HEK293 (cell line): ENCODE data around the gene GALNT16.
A peak's percentile ranks its signal among the peaks of the same experiment; 100 is the strongest.

Experiments used
- GLIS2 ChIP-seq: fragments of 450-650 bp; formaldehyde crosslinking; IDR thresholded peaks from 2 replicates; pipeline ENCODE4 v1.5.1; 2016; ENCODE audit warnings: missing biosample characterization, missing genetic modification characterization
- HOXA7 ChIP-seq: sonication (generic); formaldehyde crosslinking; IDR thresholded peaks from 2 replicates; pipeline ENCODE4 v1.8.1; 2022; ENCODE audit warnings: missing genetic modification reagents, borderline replicate concordance
- HOXD13 ChIP-seq: sonication (generic); formaldehyde crosslinking; IDR thresholded peaks from 2 replicates; pipeline ENCODE4 v1.8.0; 2022; ENCODE audit warnings: missing genetic modification reagents, borderline replicate concordance
- IKZF3 ChIP-seq: fragments of 450-650 bp; IDR thresholded peaks from 2 replicates; pipeline ENCODE4 v1.5.0; 2018; ENCODE audit warnings: missing biosample characterization, mild to moderate bottlenecking, missing genetic modification characterization, moderate library complexity
- SP7 ChIP-seq: fragments of 450-650 bp; formaldehyde crosslinking; IDR thresholded peaks from 2 replicates; pipeline ENCODE4 v1.5.1; 2016; ENCODE audit warnings: missing biosample characterization, missing genetic modification characterization
- WT1 ChIP-seq: fragments of 450-650 bp; formaldehyde crosslinking; IDR thresholded peaks from 2 replicates; pipeline ENCODE4 v1.5.1; 2016; ENCODE audit warnings: missing biosample characterization, missing genetic modification characterization
- ZEB2 ChIP-seq: fragments of 450-650 bp; formaldehyde crosslinking; IDR thresholded peaks from 2 replicates; pipeline ENCODE4 v1.5.1; 2016; ENCODE audit warnings: missing biosample characterization, missing genetic modification characterization
- ZFP69B ChIP-seq: fragments of 450-650 bp; formaldehyde crosslinking; IDR thresholded peaks from 2 replicates; pipeline ENCODE4 v1.5.1; 2016; ENCODE audit warnings: missing biosample characterization, missing genetic modification characterization
- ZNF16 ChIP-seq: fragments of 450-650 bp; formaldehyde crosslinking; IDR thresholded peaks from 2 replicates; pipeline ENCODE4 v1.5.1; 2016; ENCODE audit warnings: low read depth, missing biosample characterization, missing genetic modification characterization
- ZNF223 ChIP-seq: fragments of 450-650 bp; formaldehyde crosslinking; IDR thresholded peaks from 2 replicates; pipeline ENCODE4 v1.5.1; 2016; ENCODE audit warnings: missing biosample characterization, missing genetic modification characterization
- ZNF239 ChIP-seq: fragments of 450-650 bp; formaldehyde crosslinking; IDR thresholded peaks from 2 replicates; pipeline ENCODE4 v1.5.1; 2016; ENCODE audit warnings: missing biosample characterization, missing genetic modification characterization
- ZNF341 ChIP-seq: fragments of 450-650 bp; formaldehyde crosslinking; IDR thresholded peaks from 2 replicates; pipeline ENCODE4; 2016; ENCODE audit warnings: low read depth, missing biosample characterization, missing genetic modification characterization
- ZNF391 ChIP-seq: fragments of 450-650 bp; formaldehyde crosslinking; IDR thresholded peaks from 2 replicates; pipeline ENCODE4 v1.5.1; 2016; ENCODE audit warnings: low read depth, missing biosample characterization, missing genetic modification characterization, borderline replicate concordance
- ZNF549 ChIP-seq: fragments of 450-650 bp; IDR thresholded peaks from 2 replicates; pipeline ENCODE4 v1.5.1; 2018; ENCODE audit warnings: missing biosample characterization, missing genetic modification characterization, mild to moderate bottlenecking, inconsistent platforms, moderate library complexity
- ZNF626 ChIP-seq: fragments of 450-650 bp; sonication (Bioruptor Pico); formaldehyde crosslinking; IDR thresholded peaks from 2 replicates; pipeline ENCODE4 v1.5.1; 2018; ENCODE audit warnings: missing biosample characterization, missing genetic modification characterization, inconsistent platforms
- ZNF660 ChIP-seq: fragments of 450-650 bp; IDR thresholded peaks from 2 replicates; pipeline ENCODE4 v1.5.1; 2018; ENCODE audit warnings: missing biosample characterization, mild to moderate bottlenecking, missing genetic modification characterization
- ZNF677 ChIP-seq: fragments of 450-650 bp; IDR thresholded peaks from 2 replicates; pipeline ENCODE4 v1.5.0; 2018; ENCODE audit warnings: missing biosample characterization, mild to moderate bottlenecking, missing genetic modification characterization, moderate library complexity
- ZNF785 ChIP-seq: fragments of 450-650 bp; formaldehyde crosslinking; IDR thresholded peaks from 2 replicates; pipeline ENCODE4 v1.5.1; 2016; ENCODE audit warnings: missing biosample characterization, missing genetic modification characterization
- ZNF830 ChIP-seq: fragments of 450-650 bp; IDR thresholded peaks from 2 replicates; pipeline ENCODE4 v1.5.0; 2018; ENCODE audit warnings: missing biosample characterization, missing genetic modification characterization, low read depth, mild to moderate bottlenecking, moderate library complexity
- ZSCAN16 ChIP-seq: fragments of 450-650 bp; formaldehyde crosslinking; IDR thresholded peaks from 2 replicates; pipeline ENCODE4 v1.5.1; 2016; ENCODE audit warnings: missing biosample characterization, missing genetic modification characterization
- ZSCAN23 ChIP-seq: fragments of 450-650 bp; formaldehyde crosslinking; IDR thresholded peaks from 2 replicates; pipeline ENCODE4 v1.5.1; 2016; ENCODE audit warnings: missing biosample characterization, missing genetic modification characterization
- TF ChIP-seq, protein P1 (sequence below): fragments of 450-650 bp; formaldehyde crosslinking; IDR thresholded peaks from 2 replicates; pipeline ENCODE4 v1.5.1; 2016; ENCODE audit warnings: missing biosample characterization, missing genetic modification characterization
- TF ChIP-seq, protein P2 (sequence below): fragments of 450-650 bp; formaldehyde crosslinking; IDR thresholded peaks from 2 replicates; pipeline ENCODE4 v1.5.1; 2016; ENCODE audit warnings: missing biosample characterization, missing genetic modification characterization
- TF ChIP-seq, protein P3 (sequence below): fragments of 450-650 bp; formaldehyde crosslinking; IDR thresholded peaks from 2 replicates; pipeline ENCODE4 v1.5.1; 2016; ENCODE audit warnings: missing biosample characterization, missing genetic modification characterization
- TF ChIP-seq, protein P4 (sequence below): fragments of 450-650 bp; formaldehyde crosslinking; IDR thresholded peaks from 2 replicates; pipeline ENCODE4 v1.5.1; 2016; ENCODE audit warnings: missing biosample characterization, missing genetic modification characterization
- TF ChIP-seq, protein P5 (sequence below): fragments of 450-650 bp; formaldehyde crosslinking; IDR thresholded peaks from 2 replicates; pipeline ENCODE4 v1.5.1; 2016; ENCODE audit warnings: missing biosample characterization, missing genetic modification characterization
- TF ChIP-seq, protein P6 (sequence below): fragments of 450-650 bp; formaldehyde crosslinking; IDR thresholded peaks from 2 replicates; pipeline ENCODE4 v1.5.1; 2017; ENCODE audit warnings: missing biosample characterization, missing genetic modification characterization

GALNT16 gene

DNA sequence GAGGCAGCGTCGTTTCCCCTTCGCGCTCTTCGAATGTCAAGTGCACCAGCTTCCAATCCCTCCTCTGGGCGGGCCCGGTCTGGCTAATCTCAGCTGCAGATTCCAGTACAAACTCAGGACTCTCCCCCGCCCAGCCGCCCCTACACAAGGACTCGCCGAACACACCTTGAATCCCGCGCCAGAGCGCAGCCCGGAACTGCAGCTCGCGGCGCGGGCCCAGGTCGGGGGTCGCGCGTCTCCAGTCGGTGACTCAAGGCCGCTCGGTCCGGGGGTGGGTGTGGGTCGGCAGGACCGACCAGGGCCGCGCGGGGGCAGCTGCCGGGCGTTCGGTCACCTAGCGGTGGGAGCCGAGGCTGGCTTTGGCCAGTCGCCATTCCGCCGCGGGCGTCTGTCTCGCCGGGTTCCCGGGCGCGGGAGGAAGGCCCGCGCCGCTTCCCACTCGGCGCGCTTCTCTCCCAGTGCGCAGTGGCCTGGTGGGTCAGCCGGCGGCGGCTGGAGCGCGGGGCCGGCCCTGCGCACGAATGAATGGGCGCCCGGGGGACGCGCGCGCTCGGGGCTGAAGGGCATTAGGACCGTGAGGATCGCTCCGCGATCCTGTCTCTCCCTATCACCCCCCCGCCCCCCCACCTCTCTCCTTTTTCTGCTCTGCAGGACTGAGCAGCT lies at the start of gene GALNT16 (continued):
- TF ChIP-seq, protein P1, sequence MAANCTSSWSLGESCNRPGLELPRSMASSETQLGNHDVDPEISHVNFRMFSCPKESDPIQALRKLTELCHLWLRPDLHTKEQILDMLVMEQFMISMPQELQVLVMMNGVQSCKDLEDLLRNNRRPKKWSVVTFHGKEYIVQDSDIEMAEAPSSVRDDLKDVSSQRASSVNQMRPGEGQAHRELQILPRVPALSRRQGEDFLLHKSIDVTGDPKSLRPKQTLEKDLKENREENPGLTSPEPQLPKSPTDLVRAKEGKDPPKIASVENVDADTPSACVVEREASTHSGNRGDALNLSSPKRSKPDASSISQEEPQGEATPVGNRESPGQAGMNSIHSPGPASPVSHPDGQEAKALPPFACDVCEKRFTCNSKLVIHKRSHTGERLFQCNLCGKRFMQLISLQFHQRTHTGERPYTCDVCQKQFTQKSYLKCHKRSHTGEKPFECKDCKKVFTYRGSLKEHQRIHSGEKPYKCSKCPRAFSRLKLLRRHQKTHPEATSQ (tag by site-specific recombination): no peak
- TF ChIP-seq ZEB2 (peak; percentile 11; the same call in 1 of the 2 replicates), ZNF549 (tag by site-specific recombination) (no peak), ZNF660 (tag by site-specific recombination) (no peak), ZSCAN16 (tag by site-specific recombination) (no peak), IKZF3 (tag by site-specific recombination) (no peak), ZNF830 (no peak), ZNF16 (tag by site-specific recombination) (no peak), WT1 (no peak), ZNF677 (no peak), GLIS2 (tag by site-specific recombination) (no peak), ZNF785 (tag by site-specific recombination) (no peak), ZNF391 (tag by site-specific recombination) (no peak), ZSCAN23 (no peak), ZFP69B (no peak), ZNF239 (tag by site-specific recombination) (no peak), ZNF341 (no peak; the same call in 1 of the 2 replicates), ZNF223 (tag by site-specific recombination) (no peak), HOXD13 (no peak), HOXA7 (no peak), SP7 (tag by site-specific recombination) (no peak), ZNF626 (tag by site-specific recombination) (no peak)
- TF ChIP-seq, protein P2, sequence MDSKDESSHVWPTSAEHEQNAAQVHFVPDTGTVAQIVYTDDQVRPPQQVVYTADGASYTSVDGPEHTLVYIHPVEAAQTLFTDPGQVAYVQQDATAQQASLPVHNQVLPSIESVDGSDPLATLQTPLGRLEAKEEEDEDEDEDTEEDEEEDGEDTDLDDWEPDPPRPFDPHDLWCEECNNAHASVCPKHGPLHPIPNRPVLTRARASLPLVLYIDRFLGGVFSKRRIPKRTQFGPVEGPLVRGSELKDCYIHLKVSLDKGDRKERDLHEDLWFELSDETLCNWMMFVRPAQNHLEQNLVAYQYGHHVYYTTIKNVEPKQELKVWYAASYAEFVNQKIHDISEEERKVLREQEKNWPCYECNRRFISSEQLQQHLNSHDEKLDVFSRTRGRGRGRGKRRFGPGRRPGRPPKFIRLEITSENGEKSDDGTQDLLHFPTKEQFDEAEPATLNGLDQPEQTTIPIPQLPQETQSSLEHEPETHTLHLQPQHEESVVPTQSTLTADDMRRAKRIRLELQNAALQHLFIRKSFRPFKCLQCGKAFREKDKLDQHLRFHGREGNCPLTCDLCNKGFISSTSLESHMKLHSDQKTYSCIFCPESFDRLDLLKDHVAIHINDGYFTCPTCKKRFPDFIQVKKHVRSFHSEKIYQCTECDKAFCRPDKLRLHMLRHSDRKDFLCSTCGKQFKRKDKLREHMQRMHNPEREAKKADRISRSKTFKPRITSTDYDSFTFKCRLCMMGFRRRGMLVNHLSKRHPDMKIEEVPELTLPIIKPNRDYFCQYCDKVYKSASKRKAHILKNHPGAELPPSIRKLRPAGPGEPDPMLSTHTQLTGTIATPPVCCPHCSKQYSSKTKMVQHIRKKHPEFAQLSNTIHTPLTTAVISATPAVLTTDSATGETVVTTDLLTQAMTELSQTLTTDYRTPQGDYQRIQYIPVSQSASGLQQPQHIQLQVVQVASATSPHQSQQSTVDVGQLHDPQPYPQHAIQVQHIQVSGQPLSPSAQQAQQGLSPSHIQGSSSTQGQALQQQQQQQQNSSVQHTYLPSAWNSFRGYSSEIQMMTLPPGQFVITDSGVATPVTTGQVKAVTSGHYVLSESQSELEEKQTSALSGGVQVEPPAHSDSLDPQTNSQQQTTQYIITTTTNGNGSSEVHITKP: peak; percentile 51; the same call in 1 of the 2 replicates
- TF ChIP-seq, protein P3, sequence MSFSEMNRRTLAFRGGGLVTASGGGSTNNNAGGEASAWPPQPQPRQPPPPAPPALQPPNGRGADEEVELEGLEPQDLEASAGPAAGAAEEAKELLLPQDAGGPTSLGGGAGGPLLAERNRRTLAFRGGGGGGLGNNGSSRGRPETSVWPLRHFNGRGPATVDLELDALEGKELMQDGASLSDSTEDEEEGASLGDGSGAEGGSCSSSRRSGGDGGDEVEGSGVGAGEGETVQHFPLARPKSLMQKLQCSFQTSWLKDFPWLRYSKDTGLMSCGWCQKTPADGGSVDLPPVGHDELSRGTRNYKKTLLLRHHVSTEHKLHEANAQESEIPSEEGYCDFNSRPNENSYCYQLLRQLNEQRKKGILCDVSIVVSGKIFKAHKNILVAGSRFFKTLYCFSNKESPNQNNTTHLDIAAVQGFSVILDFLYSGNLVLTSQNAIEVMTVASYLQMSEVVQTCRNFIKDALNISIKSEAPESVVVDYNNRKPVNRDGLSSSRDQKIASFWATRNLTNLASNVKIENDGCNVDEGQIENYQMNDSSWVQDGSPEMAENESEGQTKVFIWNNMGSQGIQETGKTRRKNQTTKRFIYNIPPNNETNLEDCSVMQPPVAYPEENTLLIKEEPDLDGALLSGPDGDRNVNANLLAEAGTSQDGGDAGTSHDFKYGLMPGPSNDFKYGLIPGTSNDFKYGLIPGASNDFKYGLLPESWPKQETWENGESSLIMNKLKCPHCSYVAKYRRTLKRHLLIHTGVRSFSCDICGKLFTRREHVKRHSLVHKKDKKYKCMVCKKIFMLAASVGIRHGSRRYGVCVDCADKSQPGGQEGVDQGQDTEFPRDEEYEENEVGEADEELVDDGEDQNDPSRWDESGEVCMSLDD (tag by site-specific recombination): no peak
- TF ChIP-seq, protein P4, sequence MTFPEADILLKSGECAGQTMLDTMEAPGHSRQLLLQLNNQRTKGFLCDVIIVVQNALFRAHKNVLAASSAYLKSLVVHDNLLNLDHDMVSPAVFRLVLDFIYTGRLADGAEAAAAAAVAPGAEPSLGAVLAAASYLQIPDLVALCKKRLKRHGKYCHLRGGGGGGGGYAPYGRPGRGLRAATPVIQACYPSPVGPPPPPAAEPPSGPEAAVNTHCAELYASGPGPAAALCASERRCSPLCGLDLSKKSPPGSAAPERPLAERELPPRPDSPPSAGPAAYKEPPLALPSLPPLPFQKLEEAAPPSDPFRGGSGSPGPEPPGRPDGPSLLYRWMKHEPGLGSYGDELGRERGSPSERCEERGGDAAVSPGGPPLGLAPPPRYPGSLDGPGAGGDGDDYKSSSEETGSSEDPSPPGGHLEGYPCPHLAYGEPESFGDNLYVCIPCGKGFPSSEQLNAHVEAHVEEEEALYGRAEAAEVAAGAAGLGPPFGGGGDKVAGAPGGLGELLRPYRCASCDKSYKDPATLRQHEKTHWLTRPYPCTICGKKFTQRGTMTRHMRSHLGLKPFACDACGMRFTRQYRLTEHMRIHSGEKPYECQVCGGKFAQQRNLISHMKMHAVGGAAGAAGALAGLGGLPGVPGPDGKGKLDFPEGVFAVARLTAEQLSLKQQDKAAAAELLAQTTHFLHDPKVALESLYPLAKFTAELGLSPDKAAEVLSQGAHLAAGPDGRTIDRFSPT: no peak
- TF ChIP-seq, protein P5, sequence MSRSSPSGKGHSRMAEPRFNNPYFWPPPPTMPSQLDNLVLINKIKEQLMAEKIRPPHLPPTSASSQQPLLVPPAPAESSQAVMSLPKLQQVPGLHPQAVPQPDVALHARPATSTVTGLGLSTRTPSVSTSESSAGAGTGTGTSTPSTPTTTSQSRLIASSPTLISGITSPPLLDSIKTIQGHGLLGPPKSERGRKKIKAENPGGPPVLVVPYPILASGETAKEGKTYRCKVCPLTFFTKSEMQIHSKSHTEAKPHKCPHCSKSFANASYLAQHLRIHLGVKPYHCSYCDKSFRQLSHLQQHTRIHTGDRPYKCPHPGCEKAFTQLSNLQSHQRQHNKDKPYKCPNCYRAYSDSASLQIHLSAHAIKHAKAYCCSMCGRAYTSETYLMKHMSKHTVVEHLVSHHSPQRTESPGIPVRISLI (tag by site-specific recombination): no peak
- TF ChIP-seq, protein P6, sequence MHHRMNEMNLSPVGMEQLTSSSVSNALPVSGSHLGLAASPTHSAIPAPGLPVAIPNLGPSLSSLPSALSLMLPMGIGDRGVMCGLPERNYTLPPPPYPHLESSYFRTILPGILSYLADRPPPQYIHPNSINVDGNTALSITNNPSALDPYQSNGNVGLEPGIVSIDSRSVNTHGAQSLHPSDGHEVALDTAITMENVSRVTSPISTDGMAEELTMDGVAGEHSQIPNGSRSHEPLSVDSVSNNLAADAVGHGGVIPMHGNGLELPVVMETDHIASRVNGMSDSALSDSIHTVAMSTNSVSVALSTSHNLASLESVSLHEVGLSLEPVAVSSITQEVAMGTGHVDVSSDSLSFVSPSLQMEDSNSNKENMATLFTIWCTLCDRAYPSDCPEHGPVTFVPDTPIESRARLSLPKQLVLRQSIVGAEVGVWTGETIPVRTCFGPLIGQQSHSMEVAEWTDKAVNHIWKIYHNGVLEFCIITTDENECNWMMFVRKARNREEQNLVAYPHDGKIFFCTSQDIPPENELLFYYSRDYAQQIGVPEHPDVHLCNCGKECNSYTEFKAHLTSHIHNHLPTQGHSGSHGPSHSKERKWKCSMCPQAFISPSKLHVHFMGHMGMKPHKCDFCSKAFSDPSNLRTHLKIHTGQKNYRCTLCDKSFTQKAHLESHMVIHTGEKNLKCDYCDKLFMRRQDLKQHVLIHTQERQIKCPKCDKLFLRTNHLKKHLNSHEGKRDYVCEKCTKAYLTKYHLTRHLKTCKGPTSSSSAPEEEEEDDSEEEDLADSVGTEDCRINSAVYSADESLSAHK (tag by site-specific recombination): no peak
